ENCODE measurements around the gene FERD3L.

Gene FERD3L

GRCh38 chr7:19117091-19117869, 27.9 kb downstream of the FERD3L start, which contains the start of gene TWIST1:
Gene TWIST1 (minus strand): TSS chr7:19117636. CDS start chr7:19117321, 315 bp downstream.
- in situ Hi-C loops (cut with HindIII; ENCODE audit: low sequenced_read_pairs): loop anchor here (25.0 kb wide), 1 partner anchor 530 kb away; no protein-coding TSS in a partner anchor
- peak within 1 kb of the TSS; percentile 91 for H3K4me3 ChIP-seq (ENCODE audit: low read depth, low read length)
- TF ChIP-seq CTCF (IDR thresholded peaks at IDR 0.05; ENCODE audit: low read depth, low read length, missing control alignments): no peak
- DNase-seq (ENCODE audit: low read depth): peak; percentile 93

GRCh38 chr7:19116121-19117090, 28.8 kb downstream of the FERD3L start:
- in situ Hi-C loops (cut with HindIII; ENCODE audit: low sequenced_read_pairs): loop anchor here (25.0 kb wide), 1 partner anchor 529 kb away; no protein-coding TSS in a partner anchor
- no peak for DNase-seq (ENCODE audit: low read depth)
- TF ChIP-seq CTCF (IDR thresholded peaks at IDR 0.05; ENCODE audit: low read depth, low read length, missing control alignments): no peak
- peak overlapping the region; percentile 91 for H3K4me3 ChIP-seq (ENCODE audit: low read depth, low read length)

- H3K4me3 ChIP-seq (ENCODE audit: low read depth, low read length): peak overlapping the region; percentile 91
- TF ChIP-seq CTCF (IDR thresholded peaks at IDR 0.05; ENCODE audit: low read depth, low read length, missing control alignments): no peak
- in situ Hi-C loops (cut with HindIII; ENCODE audit: low sequenced_read_pairs): loop anchor here (5.0 to 25.0 kb wide), 2 partner anchors 357 to 527 kb away; no protein-coding TSS in a partner anchor
- DNase-seq (ENCODE audit: low read depth): no peak
Observed at GRCh38 chr7:19114551-19114855, 30.7 kb downstream of the FERD3L start.

GRCh38 chr7:19113855-19114550, 31.2 kb downstream of the FERD3L start:
- TF ChIP-seq CTCF (IDR thresholded peaks at IDR 0.05; ENCODE audit: low read depth, low read length, missing control alignments): no peak
- H3K4me3 ChIP-seq (ENCODE audit: low read depth, low read length): peak overlapping the region; percentile 91
- no peak for DNase-seq (ENCODE audit: low read depth)
- in situ Hi-C loops (cut with HindIII; ENCODE audit: low sequenced_read_pairs): loop anchor here (5.0 to 25.0 kb wide), 2 partner anchors 357 to 527 kb away; no protein-coding TSS in a partner anchor

GRCh38 chr7:19113002-19113350, 32.2 kb downstream of the FERD3L start:
- no peak for TF ChIP-seq CTCF (IDR thresholded peaks at IDR 0.05; ENCODE audit: low read depth, low read length, missing control alignments)
- in situ Hi-C loops (cut with HindIII; ENCODE audit: low sequenced_read_pairs): loop anchor here (5.0 to 25.0 kb wide), 2 partner anchors 356 to 526 kb away; no protein-coding TSS in a partner anchor
- peak overlapping the region; percentile 91 for H3K4me3 ChIP-seq (ENCODE audit: low read depth, low read length)
- DNase-seq (ENCODE audit: low read depth): no peak
